ENCODE results near the gene TBCD.

TBCD gene

DNA sequence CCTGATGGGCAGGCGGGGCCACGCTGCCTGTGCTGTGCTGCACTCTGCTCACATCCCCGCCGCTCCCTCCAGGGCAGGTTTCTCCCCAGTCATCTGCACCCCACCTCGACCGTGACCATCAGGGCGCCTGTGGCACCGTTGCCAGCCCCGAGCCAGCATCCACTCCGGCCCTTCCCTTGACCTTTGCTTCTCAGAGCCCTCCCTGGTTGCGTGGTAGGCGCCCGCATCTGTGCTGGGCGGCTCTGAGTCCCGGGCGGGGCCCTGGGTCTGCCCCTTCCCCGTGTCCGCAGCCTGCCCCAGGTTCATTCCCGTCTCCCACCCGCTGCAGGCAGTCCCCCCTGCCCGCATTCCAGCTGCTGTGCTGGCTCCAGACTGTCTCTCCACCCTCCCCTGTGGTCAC is 54.8 kb downstream of the TBCD start:
- TF ChIP-seq, protein P1, sequence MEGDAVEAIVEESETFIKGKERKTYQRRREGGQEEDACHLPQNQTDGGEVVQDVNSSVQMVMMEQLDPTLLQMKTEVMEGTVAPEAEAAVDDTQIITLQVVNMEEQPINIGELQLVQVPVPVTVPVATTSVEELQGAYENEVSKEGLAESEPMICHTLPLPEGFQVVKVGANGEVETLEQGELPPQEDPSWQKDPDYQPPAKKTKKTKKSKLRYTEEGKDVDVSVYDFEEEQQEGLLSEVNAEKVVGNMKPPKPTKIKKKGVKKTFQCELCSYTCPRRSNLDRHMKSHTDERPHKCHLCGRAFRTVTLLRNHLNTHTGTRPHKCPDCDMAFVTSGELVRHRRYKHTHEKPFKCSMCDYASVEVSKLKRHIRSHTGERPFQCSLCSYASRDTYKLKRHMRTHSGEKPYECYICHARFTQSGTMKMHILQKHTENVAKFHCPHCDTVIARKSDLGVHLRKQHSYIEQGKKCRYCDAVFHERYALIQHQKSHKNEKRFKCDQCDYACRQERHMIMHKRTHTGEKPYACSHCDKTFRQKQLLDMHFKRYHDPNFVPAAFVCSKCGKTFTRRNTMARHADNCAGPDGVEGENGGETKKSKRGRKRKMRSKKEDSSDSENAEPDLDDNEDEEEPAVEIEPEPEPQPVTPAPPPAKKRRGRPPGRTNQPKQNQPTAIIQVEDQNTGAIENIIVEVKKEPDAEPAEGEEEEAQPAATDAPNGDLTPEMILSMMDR (IDR thresholded peaks at IDR 0.05; ENCODE audit: insufficient read depth, low read depth, low read length, missing control alignments) = no peak
- no peak for DNase-seq (ENCODE audit: low read depth)
- no peak overlapping the region for H3K4me3 ChIP-seq (ENCODE audit: low read length)

DNA sequence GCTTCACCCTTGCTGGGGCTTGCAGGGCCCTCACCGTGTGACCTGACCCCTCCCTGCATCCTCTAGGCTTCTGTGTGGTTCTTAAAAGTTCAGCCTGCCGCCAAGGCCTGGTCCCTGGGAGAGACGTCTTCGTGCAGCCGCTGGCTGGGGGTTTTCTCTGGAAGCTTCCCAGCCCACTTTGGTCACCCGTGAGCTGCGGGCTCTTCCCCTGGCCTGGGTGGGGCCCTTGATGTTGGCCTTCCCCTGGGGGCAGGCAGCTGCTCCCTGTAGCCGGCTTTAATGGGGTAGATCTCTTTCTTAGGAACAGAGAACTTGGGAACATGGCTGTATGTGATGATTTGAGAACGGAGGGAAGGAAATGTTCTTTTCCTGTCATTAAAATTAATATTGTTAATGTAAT is 55.2 kb downstream of the TBCD start:
- DNase-seq (ENCODE audit: low read depth) = no peak
- TF ChIP-seq, protein P1 (IDR thresholded peaks at IDR 0.05; ENCODE audit: insufficient read depth, low read depth, low read length, missing control alignments) = no peak
- H3K4me3 ChIP-seq (ENCODE audit: low read length) = no peak overlapping the region

DNA sequence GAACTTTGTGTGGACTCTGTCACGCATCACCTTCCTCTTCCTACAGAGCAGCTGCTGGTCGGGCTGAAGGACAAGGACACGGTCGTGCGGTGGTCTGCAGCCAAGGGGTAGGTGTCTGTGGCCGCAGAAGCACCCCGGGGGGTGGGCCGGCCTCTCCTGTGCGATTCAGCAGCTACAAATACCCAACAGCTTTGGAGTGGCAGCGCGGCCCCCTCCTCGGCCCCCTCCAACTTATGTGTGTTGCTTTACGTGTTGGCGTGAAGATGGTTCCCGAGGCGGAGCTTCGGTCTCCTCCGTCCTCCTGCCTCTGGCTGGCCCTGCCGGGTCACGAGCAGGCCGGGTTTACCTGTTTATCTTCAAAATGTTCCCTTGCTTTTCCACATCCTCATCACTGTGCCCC is 55.7 kb downstream of the TBCD start:
- DNase-seq (ENCODE audit: low read depth) = no peak
- H3K4me3 ChIP-seq (ENCODE audit: low read length) = no peak overlapping the region
- TF ChIP-seq, protein P1 (IDR thresholded peaks at IDR 0.05; ENCODE audit: insufficient read depth, low read depth, low read length, missing control alignments) = no peak

DNA sequence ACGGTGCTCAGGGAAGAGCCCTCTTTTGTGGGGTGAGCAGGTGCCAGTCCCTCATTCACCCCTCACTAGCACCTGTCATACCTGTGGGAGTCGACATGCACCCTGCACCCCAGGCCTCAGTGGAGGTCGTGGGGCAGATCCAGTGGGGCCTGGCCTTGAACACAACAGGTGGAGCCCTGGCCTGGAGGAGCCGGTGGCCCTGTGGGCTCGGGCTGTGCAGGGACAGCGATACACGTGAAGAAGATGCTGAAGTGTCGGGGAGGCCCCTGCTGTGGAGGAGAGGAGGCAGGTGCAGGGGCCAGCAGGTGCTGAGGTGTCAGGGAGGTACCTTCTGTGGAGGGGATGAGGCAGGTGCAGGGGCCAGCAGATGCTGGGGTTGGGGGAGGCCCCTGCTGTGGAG is 56.1 kb downstream of the TBCD start:
- TF ChIP-seq, protein P1 (IDR thresholded peaks at IDR 0.05; ENCODE audit: insufficient read depth, low read depth, low read length, missing control alignments) = no peak
- DNase-seq (ENCODE audit: low read depth) = no peak
- H3K4me3 ChIP-seq (ENCODE audit: low read length) = no peak overlapping the region

DNA sequence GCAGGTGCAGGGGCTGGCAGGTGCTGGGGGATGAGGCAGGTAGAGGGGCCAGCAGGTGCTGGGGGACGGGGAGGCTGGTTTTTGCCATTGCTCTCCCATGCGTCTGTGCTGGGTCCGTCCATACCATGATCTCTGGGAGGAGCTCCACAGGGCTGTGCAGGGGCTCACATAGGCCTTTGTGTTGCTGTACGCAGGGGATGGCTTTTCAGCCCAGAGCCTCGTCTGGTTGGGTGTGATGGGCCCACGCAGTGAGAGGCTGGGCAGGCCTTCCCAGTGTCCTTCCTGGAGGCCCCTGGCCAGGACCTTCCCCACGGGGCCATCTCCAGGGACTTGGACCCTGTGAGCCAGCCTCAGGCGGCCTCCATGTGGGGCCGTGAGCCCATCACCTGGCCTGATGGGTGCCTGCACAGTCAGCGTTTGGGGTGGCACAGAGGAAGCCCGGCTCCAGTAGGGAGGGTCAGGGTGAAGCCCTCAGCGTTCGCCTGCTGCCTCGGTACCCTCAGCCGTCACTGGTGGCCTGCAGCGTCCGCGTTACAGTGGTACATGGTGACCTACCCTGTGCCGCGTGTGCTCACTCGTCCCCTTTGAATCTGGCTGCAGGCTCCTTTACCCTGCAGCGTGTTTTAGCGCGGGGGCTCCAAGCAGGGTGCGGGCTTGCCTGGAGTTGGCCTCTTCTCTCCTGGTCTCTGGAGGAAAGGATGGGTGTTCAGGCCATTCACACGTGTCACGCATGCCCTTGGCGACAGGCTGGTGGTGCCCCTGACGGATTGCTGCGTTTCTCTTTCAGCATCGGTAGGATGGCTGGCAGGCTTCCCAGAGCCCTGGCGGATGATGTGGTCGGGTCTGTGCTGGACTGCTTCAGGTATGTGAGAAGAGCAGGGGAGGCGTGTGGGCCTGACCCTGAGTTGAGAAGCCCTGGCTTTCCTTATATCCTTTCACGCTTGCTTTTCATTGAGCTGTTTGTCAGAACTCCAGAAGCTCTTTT is 57.3 kb downstream of the TBCD start:
- TF ChIP-seq, protein P1 (IDR thresholded peaks at IDR 0.05; ENCODE audit: insufficient read depth, low read depth, low read length, missing control alignments) = no peak
- H3K4me3 ChIP-seq (ENCODE audit: low read length) = no peak overlapping the region
- no peak for DNase-seq (ENCODE audit: low read depth)

DNA sequence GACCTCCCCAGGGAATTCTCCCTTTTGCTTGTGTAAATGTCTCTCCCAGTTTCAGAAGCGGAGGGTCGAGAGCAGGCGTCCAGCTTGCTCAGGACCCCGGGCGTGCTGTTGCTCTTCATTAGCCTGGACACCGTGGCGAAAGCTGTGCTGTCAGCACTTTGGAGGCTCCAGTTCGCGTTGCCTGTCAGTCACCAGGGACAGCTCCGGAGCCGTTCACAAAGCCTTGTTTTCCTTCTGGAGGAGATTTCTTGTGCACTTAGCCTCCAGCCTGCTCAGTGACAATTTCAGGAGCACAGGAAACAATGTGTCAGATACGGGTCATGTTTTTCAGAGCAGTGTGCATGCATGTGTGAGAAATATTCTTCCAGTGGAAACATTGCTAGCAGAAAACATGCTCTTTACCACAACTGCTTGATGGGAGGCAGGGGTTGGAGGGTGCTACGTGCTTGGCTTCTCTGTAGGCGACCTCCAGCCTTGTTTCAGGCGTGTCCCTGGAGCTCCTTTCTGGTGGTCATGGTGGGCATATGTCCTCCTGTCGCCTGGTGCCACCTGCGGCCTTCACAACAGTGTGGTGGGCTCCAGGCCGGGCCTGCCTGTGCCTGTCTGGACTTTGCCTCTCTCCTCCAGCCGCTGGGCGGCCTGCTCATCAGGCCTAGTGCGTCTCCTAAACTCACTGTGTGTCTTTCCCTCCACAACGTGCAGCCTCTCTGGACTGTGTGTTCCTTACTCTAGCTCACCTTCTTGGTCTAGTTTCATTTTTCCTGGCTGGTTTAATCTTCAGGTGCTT is 59.0 kb downstream of the TBCD start:
- H3K4me3 ChIP-seq (ENCODE audit: low read length) = no peak overlapping the region
- TF ChIP-seq, protein P1 (IDR thresholded peaks at IDR 0.05; ENCODE audit: insufficient read depth, low read depth, low read length, missing control alignments) = no peak
- DNase-seq (ENCODE audit: low read depth) = no peak

Data from epithelial cell of esophagus (primary cell).